Measurements from ENCODE around the gene BAMBI.
A peak's percentile ranks its signal among the peaks of the same experiment; 100 is the strongest.

DNA sequence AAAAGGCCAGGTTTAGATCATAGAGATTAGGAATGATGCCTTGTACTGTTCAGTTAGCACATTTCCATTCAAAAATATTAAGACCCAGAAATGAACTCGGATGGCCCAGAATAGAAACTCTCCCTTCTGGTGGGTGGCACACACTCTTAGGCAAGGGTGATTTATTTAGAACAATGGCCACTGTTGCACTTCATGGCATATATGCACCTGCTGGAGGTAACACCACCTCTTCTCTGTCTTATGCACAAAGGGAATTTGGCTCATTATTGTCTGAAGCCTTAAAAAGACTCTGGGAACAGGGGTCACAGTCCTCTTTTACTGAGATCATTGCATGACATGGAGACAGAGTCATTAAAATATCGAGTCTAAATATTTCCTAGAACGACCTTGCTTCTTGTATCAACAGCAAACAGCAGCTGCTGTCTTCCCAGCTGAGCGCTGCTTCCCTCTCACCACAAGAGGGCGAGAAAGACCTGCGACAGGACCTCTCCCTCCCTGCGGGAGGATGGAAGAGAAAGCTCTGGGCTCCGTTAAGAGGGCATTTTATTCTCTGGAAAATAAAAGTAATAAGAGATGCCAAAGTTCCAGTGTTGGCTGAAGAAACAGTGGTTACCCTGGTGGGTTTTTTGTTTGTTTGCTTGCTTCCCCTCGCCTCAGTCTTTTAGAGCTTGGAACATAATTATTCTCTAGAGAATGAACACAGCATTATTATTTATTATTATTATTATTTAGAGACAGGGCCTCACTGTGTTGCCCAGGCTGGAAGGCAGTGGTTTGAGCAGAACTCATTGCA is 13.5 kb upstream of the BAMBI start:
- TF ChIP-seq, protein P1, sequence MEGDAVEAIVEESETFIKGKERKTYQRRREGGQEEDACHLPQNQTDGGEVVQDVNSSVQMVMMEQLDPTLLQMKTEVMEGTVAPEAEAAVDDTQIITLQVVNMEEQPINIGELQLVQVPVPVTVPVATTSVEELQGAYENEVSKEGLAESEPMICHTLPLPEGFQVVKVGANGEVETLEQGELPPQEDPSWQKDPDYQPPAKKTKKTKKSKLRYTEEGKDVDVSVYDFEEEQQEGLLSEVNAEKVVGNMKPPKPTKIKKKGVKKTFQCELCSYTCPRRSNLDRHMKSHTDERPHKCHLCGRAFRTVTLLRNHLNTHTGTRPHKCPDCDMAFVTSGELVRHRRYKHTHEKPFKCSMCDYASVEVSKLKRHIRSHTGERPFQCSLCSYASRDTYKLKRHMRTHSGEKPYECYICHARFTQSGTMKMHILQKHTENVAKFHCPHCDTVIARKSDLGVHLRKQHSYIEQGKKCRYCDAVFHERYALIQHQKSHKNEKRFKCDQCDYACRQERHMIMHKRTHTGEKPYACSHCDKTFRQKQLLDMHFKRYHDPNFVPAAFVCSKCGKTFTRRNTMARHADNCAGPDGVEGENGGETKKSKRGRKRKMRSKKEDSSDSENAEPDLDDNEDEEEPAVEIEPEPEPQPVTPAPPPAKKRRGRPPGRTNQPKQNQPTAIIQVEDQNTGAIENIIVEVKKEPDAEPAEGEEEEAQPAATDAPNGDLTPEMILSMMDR (conservative IDR thresholded peaks at IDR 0.05; ENCODE audit: low read depth, low read length), result peak; percentile 98
- no peak for TF ChIP-seq EZH2 (IDR thresholded peaks at IDR 0.05; ENCODE audit: borderline replicate concordance, low read depth, low read length, poor library complexity, severe bottlenecking)

Measured in A673 (cell line).